SHP77 (cell line): ENCODE measurements around the gene PIF1.
A peak's percentile ranks its signal among the peaks of the same experiment; 100 is the strongest.

ENCODE experiments used
- DNase-seq, 2 experiments: peaks; one replicate each; lab custom pipeline; 2025; lab: John Stamatoyannopoulos, UW

The PIF1 gene

DNA sequence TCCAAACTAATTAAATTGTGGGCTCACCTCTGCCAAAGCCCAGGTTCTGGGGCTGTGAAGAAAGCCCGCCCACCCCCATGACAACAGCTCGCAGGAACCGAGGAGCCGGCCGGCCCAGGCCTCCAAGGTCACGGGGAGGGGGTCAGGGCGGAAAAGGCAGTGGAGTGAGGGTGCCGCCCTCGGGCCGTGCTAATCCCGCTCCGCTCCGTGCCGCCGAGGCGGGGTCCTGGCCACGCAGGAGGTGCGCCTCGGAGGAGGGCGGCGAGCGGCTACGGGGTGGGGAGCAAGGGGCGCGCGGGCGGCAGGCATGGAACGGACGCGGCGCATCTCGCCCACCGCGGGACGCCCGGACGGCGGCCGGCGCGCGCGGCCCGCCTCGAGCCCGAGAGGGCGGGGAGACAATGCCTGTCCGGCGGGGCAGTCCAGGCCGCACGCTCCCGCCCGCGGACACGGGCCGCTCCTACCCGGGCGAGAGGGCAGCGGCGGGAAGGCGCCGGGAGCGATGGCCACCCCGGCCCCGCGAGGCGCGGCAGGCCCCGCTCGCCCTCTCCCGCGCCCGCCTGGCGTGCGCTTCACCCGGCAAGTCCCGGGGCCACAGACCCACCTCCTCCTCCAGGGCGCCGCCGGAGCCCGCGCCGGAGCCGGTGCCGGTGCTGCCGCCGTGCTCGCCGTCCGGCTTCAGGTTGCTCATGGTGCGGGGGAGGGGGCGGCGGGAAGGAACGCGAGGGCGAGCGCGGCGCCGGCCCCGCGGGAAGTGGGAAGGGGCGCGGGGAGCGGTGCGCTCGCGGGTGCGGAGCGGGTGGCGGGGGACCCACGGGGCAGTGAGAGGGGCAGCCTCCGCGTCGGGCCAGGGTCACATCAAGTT, 50.6 kb downstream of the PIF1 start:
- no peak for DNase-seq

DNA sequence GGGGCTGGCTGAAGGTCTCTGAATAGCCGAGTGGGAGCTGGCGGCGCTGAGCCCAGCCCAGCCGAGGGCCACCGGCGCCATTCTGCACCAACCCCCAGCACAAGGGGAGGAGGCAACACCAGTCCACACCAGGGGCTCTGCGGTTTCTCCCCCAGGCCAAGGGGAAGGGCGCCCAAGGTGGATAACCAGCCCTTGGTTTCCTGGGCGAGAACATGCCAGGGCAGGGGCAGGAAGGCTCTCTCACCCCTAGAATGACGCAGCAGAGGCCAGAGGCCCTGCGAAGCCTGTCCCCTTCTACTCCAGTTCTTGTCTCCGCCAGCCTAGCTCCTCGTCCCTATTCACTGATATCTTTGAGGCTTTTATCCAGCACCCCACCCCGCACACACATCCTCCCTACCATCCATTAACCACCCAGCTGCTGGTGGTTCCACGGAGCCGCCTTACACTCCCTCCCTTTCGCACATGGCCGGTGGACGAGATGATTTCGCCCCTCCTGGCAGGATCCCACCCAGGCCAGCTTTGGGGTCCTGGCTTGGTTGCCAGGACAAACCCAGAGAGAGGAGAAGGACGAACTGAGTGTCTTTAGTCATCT, 51.3 kb downstream of the PIF1 start:
- DNase-seq = no peak

DNA sequence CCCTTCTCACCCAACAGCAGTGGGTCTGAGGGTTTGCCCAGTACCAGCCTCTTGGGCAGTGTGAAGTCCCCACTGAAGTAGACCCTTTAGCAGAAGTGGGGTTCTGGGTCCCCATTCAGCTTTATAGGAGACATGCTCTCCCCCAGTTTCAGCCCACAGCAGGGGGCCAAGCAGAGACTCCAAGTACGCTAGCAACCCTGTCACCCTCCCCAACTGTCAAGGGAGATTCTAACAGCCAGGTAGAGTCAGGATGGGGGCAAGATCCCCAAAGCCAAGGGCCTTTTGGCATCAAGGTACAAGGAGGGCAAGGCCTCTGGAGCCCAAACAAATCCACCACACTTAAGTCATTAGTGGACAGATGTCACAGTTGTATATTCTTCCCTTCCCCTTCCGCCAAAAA, 51.8 kb downstream of the PIF1 start:
- DNase-seq = no peak

DNA sequence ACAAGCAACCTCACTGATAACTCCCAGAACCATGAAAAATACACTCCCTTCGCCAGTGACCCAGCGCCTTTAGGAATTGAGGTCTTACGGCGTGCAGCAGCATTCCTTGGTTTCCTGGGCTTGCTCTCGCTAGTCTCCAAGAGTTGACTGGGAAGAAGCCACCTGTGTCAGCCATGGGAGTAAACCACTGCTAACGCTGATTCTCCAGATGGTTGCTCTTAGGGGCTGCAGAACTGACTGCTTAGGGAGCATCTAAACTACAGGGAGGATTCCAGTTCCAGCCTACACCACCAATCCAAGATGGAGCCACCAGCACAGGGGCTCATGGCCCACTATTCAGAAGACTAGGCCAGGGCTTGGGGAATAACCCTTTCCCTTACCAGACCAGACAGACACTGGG, 52.5 kb downstream of the PIF1 start:
- no peak for DNase-seq

DNA sequence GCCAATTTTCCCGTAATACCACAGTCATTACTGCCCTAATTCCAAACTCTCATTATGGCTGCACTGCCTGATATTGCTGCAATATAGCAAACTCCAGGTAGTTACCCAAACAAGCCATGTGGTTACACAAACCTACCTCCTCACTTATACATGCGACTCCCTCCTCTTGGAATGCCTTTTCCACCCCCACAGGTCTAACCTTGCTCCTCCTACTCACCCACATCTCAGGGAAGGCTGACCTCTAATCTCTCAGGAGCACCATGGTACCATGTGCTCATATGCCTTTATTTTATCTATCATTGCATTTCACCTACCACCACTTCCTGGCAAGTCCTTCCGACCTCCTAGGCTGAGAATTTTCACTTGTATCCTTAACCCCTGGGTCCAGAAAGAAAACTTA, 53.0 kb downstream of the PIF1 start:
- DNase-seq = no peak

DNA sequence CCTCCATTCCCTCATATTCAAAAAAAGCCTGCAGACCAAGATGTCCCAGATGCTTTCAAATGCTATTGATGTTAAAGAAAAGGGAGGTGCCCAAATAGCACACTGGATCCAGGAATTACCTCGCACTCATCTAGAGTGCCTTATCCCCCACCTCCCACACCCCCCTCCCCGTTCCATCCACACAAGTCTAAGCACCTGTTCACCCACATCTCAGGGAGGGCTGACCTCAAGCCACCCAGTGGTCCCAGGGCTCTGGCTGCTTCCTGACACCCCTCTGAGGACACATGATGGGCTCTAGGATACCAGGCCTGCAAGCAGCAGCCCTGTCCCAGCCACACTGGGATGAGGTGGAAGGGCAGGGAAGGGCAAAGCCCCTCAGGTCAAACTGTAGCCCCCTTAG, 54.8 kb downstream of the PIF1 start:
- no peak for DNase-seq

DNA sequence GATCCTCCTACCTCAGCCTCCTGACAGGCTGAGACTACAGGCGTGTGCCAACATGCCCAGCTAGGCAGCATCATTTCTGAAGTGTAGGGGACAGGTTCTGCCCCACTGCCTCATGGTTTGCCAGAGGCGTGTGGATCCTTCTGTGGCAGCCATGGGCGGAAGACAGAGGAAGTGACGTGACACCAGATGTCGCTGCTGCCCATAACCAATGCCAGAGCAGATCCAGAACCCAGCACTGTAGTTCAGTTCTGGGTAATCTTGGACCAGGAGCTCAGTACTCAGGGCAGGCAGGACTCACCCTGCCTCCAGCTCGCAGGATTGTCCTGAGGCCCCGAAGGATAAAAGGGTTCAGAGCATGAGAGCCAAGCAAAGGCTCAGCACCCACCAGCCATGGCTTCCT, 58.2 kb downstream of the PIF1 start:
- DNase-seq = peak in 1 of 2 experiments; percentile 2

DNA sequence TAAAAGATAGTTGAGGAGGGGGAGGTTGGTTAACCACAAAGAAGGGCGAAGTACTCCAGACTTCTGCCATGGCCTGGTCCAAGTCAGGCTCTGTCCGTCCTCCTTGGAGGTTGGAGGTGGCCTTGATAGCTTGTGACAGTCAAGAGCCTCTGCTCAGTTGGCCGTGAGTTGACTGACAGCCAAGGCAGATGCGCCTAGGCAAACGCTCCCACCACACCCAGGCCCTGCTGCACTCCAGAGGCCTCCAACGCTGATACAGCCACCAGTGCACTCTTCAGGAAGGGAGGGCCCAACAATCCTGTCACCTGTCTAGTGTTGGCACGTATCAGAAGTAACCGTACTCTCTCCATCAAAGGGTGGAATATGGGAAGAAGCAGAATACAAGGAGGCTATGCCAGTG, 59.4 kb downstream of the PIF1 start:
- no peak for DNase-seq
